Measurements from ENCODE around the gene LAMP1. TPM values are rescaled to one million over a fixed set of nuclear protein-coding genes. Genes with fewer than 3 reads are reported as not detected.

Gene LAMP1
- total and polyA plus RNA-seq, 2 of the 4 experiments (the other 2 are of a cell fraction), result 60.6 to 229 TPM

DNA sequence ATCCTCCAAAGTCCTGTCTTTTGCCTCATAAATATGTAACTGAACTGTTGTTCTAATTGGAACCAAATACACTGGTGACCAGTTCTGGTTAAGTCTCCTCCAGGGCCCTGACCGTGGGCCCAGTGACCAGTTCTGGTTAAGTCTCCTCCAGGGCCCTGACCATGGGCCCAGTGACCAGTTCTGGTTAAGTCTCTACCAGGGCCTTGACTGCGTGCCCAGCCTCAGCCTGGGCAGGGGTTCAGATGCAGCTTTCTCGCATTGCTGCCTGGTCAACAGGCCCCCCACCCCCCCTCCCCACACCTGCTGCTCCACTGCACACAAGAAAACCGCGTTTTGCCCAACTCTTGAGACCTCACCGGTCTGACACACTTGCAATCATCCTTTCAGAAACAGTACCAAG lies 70.7 kb downstream of the LAMP1 start:
- CTCF ChIA-PET, result no interaction called here
- H4K20me1 ChIP-seq (ENCODE audit: insufficient read depth, low read length), result no peaks in the 10 kb centered on the region
- no peak overlapping the region for H4K91ac ChIP-seq (ENCODE audit: insufficient read depth, low read depth, low read length)
- H2BK20ac ChIP-seq (ENCODE audit: low read depth, low read length), result no peak overlapping the region
- H3K9me1 ChIP-seq (ENCODE audit: insufficient read depth, low read length), result no peaks in the 10 kb centered on the region
- no peaks in the 10 kb centered on the region; the same call in 1 of the 2 replicates for H3K4me1 ChIP-seq (ENCODE audit: control insufficient read depth, insufficient read depth, low read length)
- H3K4ac ChIP-seq (ENCODE audit: low read depth, low read length), result no peak overlapping the region
- no peak overlapping the region for H3K56ac ChIP-seq (ENCODE audit: extremely low read depth, insufficient read depth, low read length)
- H3K18ac ChIP-seq (ENCODE audit: low read depth, low read length), result no peak overlapping the region
- no peak overlapping the region for H4K8ac ChIP-seq (ENCODE audit: low read depth in 2 of 2, low read length in 2 of 2)
- dilution Hi-C loops (cut with HindIII; ENCODE audit: low sequenced_read_pairs, unreplicated experiment), result no loop called here
- DNase-seq, result no peak
- BruUV-seq (replicated peaks), result no TSS peak
- H4K5ac ChIP-seq (ENCODE audit: low read depth, low read length), result no peak overlapping the region
- no peak overlapping the region for H3K9ac ChIP-seq (ENCODE audit: low read depth, low read length)
- intact Hi-C loops (cut with micrococcal nuclease), result no loop called here
- H2AK5ac ChIP-seq (ENCODE audit: low read depth, low read length), result no peak overlapping the region
- peaks cover 22% of the 10 kb centered on the region for H3K27me3 ChIP-seq (ENCODE audit: control insufficient read depth, insufficient read depth, low read length)
- no peak overlapping the region for H2AK9ac ChIP-seq (replicated peaks; ENCODE audit: low read depth, low read length, poor library complexity)
- in situ Hi-C loops (cut with MboI; ENCODE audit: low sequenced_read_pairs), result no loop called here
- H3K23ac ChIP-seq (ENCODE audit: low read depth, low read length), result no peak overlapping the region
- H3K27ac ChIP-seq (ENCODE audit: insufficient read depth, low read length), result no peak overlapping the region
- no peak for ATAC-seq (ENCODE audit: low read depth)
- no peak overlapping the region for H2AFZ ChIP-seq (replicated peaks; ENCODE audit: low read length, poor library complexity)
- H2BK15ac ChIP-seq (ENCODE audit: low read depth, low read length), result no peak overlapping the region
- no peaks in the 10 kb centered on the region for H3K79me1 ChIP-seq (ENCODE audit: low read depth in 1 of 2, low read length in 2 of 2)
- POLR2A ChIA-PET (ENCODE audit: unreplicated experiment), result no interaction called here
- no peak overlapping the region for H3K4me2 ChIP-seq (ENCODE audit: low read depth, low read length)
- H3K36me3 ChIP-seq (ENCODE audit: control insufficient read depth, insufficient read depth, low read length), result no peaks in the 10 kb centered on the region
- no peaks in the 10 kb centered on the region for H3K9me3 ChIP-seq (ENCODE audit: control insufficient read depth, insufficient read depth, low read length)
- no peak overlapping the region for H2BK5ac ChIP-seq (ENCODE audit: low read depth, low read length, poor library complexity, severe bottlenecking)
- no peak overlapping the region for H2BK120ac ChIP-seq (ENCODE audit: low read depth, low read length)
- no peak overlapping the region for H3K4me3 ChIP-seq (ENCODE audit: insufficient read depth, low read depth, low read length)
- TF ChIP-seq MAFK (IDR thresholded peaks at IDR 0.05; ENCODE audit: low read depth, low read length), result no peak
- no peak for TF ChIP-seq POLR2A (IDR thresholded peaks at IDR 0.05; ENCODE audit: low read depth, low read length)
- TF ChIP-seq CEBPB (IDR thresholded peaks at IDR 0.05; ENCODE audit: low read depth, low read length), result no peak
- TF ChIP-seq NFE2L2 (IDR thresholded peaks at IDR 0.05; ENCODE audit: low read depth, low read length), result no peak
- TF ChIP-seq, protein P1, sequence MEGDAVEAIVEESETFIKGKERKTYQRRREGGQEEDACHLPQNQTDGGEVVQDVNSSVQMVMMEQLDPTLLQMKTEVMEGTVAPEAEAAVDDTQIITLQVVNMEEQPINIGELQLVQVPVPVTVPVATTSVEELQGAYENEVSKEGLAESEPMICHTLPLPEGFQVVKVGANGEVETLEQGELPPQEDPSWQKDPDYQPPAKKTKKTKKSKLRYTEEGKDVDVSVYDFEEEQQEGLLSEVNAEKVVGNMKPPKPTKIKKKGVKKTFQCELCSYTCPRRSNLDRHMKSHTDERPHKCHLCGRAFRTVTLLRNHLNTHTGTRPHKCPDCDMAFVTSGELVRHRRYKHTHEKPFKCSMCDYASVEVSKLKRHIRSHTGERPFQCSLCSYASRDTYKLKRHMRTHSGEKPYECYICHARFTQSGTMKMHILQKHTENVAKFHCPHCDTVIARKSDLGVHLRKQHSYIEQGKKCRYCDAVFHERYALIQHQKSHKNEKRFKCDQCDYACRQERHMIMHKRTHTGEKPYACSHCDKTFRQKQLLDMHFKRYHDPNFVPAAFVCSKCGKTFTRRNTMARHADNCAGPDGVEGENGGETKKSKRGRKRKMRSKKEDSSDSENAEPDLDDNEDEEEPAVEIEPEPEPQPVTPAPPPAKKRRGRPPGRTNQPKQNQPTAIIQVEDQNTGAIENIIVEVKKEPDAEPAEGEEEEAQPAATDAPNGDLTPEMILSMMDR (conservative IDR thresholded peaks at IDR 0.05; ENCODE audit: low read depth, low read length), result no peak
- TF ChIP-seq RCOR1 (IDR thresholded peaks at IDR 0.05; ENCODE audit: insufficient replicate concordance, low read length), result no peak
- TF ChIP-seq, protein P2, sequence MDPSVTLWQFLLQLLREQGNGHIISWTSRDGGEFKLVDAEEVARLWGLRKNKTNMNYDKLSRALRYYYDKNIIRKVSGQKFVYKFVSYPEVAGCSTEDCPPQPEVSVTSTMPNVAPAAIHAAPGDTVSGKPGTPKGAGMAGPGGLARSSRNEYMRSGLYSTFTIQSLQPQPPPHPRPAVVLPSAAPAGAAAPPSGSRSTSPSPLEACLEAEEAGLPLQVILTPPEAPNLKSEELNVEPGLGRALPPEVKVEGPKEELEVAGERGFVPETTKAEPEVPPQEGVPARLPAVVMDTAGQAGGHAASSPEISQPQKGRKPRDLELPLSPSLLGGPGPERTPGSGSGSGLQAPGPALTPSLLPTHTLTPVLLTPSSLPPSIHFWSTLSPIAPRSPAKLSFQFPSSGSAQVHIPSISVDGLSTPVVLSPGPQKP (IDR thresholded peaks at IDR 0.05; ENCODE audit: borderline replicate concordance, low read depth, low read length), result no peak
- no peak for TF ChIP-seq CHD1 (IDR thresholded peaks at IDR 0.05; ENCODE audit: low read depth, low read length)
- TF ChIP-seq MXI1 (IDR thresholded peaks at IDR 0.05; ENCODE audit: borderline replicate concordance, low read depth, low read length), result no peak
- no peak for TF ChIP-seq MAZ (IDR thresholded peaks at IDR 0.05; ENCODE audit: borderline replicate concordance, low read depth, low read length)
- 38% methylated on average over 3 of the region's 6 CpGs; no CpG with 5 or more reads in 1 of the 2 experiments for WGBS, 2 experiments (ENCODE audit: extremely low coverage in 2 of 2, insufficient read length in 1 of 2)
- no peak overlapping the region for H3K14ac ChIP-seq (replicated peaks; ENCODE audit: low read depth, low read length)
